ENCODE results near the gene YPEL2. TPM values are rescaled to one million over a fixed set of nuclear protein-coding genes. Genes with fewer than 3 reads are reported as not detected.

Gene YPEL2
- total RNA-seq, 1 experiment from 2014 or later, result 1.1 TPM

- in situ Hi-C loops (cut with HindIII; ENCODE audit: low pct_unique_long_range_greater_than_20kb, low sequenced_read_pairs), result no loop called here
- no peaks in the 10 kb centered on the region for H3K4me1 ChIP-seq (ENCODE audit: control insufficient read depth, insufficient read depth, low read length)
- ChIA-PET POLR2A (no interaction called here), CTCF (no interaction called here)
- no peaks in the 10 kb centered on the region for H3K27me3 ChIP-seq (ENCODE audit: control insufficient read depth, insufficient read depth, low read length)
- ATAC-seq (no peak), DNase-seq (ENCODE audit: low read depth, low spot score) (no peak)
- no peak overlapping the region for H3K4me3 ChIP-seq (ENCODE audit: low read depth in 2 of 2, low read length in 2 of 2)
- TF ChIP-seq SIN3A (IDR thresholded peaks at IDR 0.05; ENCODE audit: borderline replicate concordance, insufficient read depth, low read depth, low read length), result no peak
- TF ChIP-seq CTCF (IDR thresholded peaks at IDR 0.05), result no peak
- TF ChIP-seq TCF7L2 (IDR thresholded peaks at IDR 0.05; ENCODE audit: low read depth, low read length), result no peak
- TF ChIP-seq POLR2AphosphoS5 (IDR thresholded peaks at IDR 0.05; ENCODE audit: low read depth, low read length), result no peak
- no peak for TF ChIP-seq REST (IDR thresholded peaks at IDR 0.05; ENCODE audit: insufficient read depth in 1 of 2, low read depth in 2 of 2, low read length in 1 of 2)
- H3K36me3 ChIP-seq (ENCODE audit: control insufficient read depth, insufficient read depth, low read length), result no peaks in the 10 kb centered on the region
- no peak overlapping the region for H3K27ac ChIP-seq (ENCODE audit: low read length)
- H3K9me3 ChIP-seq (ENCODE audit: control insufficient read depth, insufficient read depth, low read depth, low read length), result no peaks in the 10 kb centered on the region
- intact Hi-C loops (cut with micrococcal nuclease; ENCODE audit: unreplicated experiment), result no loop called here
- BruUV-seq (replicated peaks), result no TSS peak
Measured at GRCh38 chr17:59366773-59367656, 35.6 kb downstream of the YPEL2 start.

- no peak overlapping the region for H3K27ac ChIP-seq (ENCODE audit: low read length)
- intact Hi-C loops (cut with micrococcal nuclease; ENCODE audit: unreplicated experiment) (no loop called here), in situ Hi-C loops (cut with HindIII; ENCODE audit: low pct_unique_long_range_greater_than_20kb, low sequenced_read_pairs) (no loop called here)
- H3K4me3 ChIP-seq (ENCODE audit: low read depth in 2 of 2, low read length in 2 of 2), result no peak overlapping the region
- no TSS peak for BruUV-seq (replicated peaks)
- H3K9me3 ChIP-seq (ENCODE audit: control insufficient read depth, insufficient read depth, low read depth, low read length), result no peaks in the 10 kb centered on the region
- H3K4me1 ChIP-seq (ENCODE audit: control insufficient read depth, insufficient read depth, low read length), result no peaks in the 10 kb centered on the region
- TF ChIP-seq POLR2AphosphoS5 (IDR thresholded peaks at IDR 0.05; ENCODE audit: low read depth, low read length) (no peak), TCF7L2 (IDR thresholded peaks at IDR 0.05; ENCODE audit: low read depth, low read length) (no peak), CTCF (IDR thresholded peaks at IDR 0.05) (no peak), REST (IDR thresholded peaks at IDR 0.05; ENCODE audit: insufficient read depth in 1 of 2, low read depth in 2 of 2, low read length in 1 of 2) (no peak), SIN3A (IDR thresholded peaks at IDR 0.05; ENCODE audit: borderline replicate concordance, insufficient read depth, low read depth, low read length) (no peak)
- H3K36me3 ChIP-seq (ENCODE audit: control insufficient read depth, insufficient read depth, low read length), result no peaks in the 10 kb centered on the region
- no peaks in the 10 kb centered on the region for H3K27me3 ChIP-seq (ENCODE audit: control insufficient read depth, insufficient read depth, low read length)
- ChIA-PET POLR2A (no interaction called here), CTCF (no interaction called here)
- DNase-seq (ENCODE audit: low read depth, low spot score) (no peak), ATAC-seq (no peak)
Measured at GRCh38 chr17:59367657-59368045, 36.2 kb downstream of the YPEL2 start.

All from Panc1 (cell line).